HG03442 (cell line): ENCODE results near the gene HELZ2.
"Not testable (repeated sequence)": the region's sequence is repeated elsewhere in the genome, so short reads cannot be mapped to it uniquely, and the experiment has no call there.

Experiments used
- ATAC-seq: cut with Tn5 transposase; IDR thresholded peaks from one replicate; pipeline ENCODE4 v1.9.1; 2021; ENCODE audit warnings: mild to moderate bottlenecking, moderate library complexity; ENCODE audit not compliant: unreplicated experiment

HELZ2 gene

DNA sequence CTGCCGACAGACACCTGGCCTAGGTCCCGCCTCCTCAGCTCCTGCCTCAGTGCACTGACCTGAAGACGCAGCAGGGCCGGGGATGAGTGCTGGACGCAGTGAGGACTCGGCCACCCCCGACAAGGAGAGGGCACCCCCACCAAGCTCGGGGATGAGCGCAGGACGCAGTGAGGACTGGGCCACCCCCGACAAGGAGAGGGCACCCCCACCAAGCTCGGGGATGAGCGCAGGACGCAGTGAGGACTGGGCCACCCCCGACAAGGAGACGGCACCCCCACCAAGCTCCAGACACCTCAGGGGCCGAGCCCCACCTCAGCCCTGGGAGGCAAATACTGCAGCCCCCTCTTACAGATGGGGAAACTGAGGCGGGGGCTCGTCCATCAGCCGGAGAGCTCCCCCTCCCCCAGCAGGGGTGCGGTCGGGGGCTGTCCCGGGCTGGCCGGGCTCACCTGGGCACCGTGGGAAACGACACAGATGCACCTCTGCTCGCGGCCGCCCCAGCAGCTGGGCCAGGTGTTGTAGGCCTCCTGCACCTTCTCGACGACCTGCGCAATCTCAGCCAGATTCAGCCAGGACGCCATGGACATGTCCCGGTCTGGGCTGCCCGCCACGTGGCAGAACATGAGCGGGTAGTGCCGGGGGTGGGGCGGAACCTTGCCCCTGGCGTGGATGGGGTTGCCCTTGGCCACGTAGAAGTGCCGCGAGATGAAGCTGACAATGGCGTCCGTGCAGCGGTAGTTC lies 7.5 kb downstream of the HELZ2 start:
- ATAC-seq = no peak

DNA sequence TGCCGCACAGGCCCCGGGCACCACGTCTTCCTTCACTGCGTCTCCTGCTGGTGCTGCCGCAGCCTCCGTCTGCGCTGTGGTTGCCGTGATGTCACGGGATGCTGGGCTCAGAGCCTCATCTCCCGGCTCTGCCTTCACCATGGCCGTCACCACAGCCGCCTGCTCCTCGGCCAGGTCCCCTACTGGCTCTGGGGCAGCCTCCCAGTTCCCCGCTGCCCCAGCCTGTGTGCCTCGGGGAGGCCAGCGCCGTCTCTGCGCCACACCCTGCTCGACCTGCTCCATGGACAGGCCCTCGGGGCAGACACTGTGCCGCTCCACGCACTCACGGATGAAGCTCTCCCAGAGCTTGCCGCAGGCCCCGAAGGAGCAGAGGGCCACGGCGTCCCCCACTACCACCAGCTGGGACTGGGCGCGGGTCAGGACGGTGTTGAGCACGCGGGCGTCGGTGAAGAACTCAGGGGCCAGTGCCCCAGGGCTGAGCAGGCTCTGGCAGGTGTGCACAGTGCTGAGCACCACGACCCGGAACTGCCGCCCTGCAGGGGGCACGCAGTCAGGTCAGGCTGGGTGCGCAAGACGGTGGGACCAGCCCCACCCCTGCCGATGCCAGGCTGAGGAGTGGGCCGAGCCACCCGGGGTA lies 8.2 kb downstream of the HELZ2 start:
- no peak for ATAC-seq

DNA sequence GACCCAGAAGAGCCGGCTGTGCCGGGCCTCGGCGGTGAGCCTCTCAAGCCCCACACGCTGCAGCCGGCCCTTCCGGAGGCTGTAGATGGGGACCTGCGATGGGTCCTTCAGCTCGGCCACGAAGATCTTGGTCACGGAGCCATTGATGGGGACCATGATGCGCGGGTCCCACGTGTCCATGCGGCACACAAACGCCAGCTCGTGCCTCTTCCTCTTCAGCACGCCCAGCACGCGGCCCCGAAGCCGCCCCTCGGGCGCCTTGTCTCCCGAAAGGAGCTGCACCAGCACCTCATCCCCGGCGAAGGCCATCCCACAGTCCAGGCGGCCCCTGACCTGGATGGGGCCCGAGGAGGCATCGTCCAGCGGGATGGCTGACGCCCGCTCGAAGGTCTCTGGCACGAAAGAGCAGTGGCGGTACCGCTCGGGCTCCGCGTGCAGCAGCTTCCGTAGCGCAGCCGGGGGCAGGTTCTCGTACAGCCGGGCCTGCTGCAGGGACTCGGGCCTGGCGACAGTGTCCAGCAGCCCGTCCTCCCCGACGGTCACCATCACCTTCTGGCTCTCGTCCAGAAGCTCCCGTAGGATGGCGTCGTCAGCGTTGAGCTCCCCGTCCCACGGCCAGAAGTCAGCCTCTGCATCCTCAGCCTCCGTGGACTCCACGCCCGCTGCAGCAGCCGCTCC lies 8.9 kb downstream of the HELZ2 start:
- ATAC-seq = no peak

DNA sequence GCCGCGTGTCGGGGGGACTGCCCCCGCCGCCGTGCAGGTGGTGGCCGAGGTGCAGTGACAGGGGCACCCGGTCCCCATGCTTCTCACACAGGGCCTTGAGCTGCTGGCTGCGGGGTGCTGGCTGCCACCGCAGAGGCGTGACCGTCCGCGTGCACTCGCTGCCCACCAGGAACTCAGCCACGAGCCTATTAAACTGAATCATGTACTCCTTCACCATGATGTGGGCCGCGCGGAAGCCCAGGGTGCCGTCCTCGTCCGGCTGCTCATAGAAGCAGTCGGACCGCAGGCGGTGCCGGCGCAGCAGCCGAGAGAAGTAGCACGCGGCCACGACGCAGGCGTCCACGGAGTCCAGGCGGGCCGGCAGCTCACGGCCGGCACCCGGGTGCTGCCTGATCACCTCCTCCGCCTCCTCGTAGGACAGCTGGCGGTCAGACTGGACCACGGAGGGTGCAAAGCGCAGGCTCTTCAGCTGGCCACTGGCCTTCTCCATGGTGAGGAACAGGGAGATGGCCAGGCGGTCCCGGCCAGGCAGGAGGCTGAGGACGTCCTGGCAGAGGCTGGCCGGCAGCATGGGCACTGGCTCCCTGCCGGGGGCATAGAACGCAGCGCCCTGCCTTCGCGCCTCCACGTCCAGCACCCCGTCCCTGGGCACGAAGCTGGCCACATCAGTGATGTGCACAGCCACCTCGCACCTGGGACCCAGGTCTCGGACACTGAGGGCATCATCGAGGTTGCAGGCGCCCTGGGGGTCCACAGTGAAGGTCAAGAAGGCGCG lies 9.8 kb downstream of the HELZ2 start:
- ATAC-seq = no peak

DNA sequence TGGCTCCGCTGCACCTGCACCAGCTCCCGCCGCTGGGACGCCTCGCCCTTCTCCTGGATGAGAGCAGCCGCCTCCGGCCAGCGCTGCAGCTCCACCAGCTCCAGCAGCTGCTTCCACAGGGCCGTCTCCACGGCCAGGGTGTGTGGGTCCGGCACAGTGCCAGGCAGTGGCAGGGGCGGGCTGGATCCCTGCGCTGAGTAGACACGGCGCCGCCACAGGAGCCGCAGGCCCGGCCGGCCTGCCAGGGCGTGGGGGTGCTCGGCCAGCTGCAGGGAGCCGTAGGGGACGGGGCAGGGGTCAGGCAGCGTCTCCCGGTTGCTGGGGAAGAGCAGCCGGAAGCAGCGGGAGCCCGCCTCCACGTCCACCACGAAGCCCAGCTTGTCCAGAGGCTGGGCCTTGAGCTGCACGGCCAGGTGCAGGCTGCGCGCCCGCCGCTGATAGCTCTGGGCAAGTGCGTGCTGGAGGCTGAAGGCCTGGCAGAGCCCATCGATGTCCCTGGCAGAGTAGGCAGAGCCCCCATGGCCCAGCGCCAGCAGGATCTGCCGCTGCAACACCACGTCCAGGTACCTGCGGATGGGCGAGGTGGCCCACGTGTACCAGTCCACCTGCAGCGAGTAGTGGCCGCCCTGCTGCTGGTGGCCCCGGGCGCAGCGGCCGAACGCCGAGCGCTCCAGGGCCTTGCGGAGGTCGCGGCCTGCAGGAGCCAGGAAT lies 10.7 kb downstream of the HELZ2 start:
- ATAC-seq = no peak

- ATAC-seq = no peak
Measured at GRCh38 chr20:63562461-63563224, 11.4 kb downstream of the HELZ2 start.

GRCh38 chr20:63561624-63562396 lies 12.2 kb downstream of the HELZ2 start:
- no peak for ATAC-seq

DNA sequence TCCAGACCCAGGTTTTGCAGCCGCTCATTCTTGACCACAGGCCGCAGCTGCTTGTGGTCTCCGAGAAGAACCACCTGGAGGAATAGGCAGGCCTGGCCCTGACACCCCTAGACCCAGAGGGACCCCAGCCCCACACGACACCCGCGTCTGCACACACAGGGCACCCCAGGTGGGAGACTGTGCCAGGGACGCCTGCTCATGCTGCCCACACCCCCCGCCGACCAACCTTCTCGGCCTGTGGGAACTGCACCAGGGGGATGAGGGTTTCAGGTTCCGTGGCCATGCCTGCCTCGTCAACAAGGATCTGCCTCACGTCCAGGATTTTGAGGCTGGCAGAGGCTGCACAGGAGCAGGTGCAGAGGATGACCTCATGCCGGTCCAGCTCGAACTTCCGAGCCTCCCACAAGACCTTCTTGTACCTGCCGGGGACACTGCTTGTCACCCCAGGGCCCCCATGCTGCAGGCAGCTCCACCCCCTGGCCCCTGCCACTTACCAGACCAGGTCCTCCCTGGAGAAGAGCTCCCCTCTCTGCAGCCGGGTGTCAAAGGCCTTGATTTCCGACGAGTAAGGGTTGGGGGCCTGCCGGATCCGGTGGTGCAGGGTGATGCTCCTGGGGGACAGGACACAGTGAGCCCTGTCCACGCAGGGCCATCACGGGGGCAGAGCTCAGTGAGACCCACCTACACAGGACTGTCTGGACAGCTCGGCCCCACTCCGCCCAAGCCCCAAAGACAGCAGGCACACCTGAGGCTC lies 13.0 kb downstream of the HELZ2 start:
- ATAC-seq = no peak

DNA sequence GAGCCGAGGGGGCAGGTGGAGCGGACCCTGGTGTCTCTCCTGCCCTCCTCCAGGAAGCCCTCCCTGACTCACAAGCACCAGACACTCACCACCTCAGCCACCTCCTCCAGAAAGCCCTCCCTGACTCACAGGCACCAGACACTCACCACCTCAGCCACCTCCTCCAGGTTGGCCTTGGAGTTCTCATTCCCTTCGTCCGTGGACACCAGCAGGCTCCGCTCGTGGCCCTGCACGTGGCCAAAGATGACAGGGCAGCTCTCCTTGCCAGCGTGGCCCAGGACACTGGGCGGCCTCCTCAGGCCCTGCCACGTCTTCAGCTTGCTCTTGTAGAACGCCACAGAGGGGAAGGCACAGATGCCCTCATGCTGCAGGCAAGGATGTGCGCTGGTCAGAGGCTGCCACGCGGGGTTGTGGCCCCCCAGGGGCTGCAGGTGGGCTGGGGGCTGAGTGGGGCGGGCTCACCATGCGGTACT lies 13.7 kb downstream of the HELZ2 start:
- ATAC-seq = no peak

DNA sequence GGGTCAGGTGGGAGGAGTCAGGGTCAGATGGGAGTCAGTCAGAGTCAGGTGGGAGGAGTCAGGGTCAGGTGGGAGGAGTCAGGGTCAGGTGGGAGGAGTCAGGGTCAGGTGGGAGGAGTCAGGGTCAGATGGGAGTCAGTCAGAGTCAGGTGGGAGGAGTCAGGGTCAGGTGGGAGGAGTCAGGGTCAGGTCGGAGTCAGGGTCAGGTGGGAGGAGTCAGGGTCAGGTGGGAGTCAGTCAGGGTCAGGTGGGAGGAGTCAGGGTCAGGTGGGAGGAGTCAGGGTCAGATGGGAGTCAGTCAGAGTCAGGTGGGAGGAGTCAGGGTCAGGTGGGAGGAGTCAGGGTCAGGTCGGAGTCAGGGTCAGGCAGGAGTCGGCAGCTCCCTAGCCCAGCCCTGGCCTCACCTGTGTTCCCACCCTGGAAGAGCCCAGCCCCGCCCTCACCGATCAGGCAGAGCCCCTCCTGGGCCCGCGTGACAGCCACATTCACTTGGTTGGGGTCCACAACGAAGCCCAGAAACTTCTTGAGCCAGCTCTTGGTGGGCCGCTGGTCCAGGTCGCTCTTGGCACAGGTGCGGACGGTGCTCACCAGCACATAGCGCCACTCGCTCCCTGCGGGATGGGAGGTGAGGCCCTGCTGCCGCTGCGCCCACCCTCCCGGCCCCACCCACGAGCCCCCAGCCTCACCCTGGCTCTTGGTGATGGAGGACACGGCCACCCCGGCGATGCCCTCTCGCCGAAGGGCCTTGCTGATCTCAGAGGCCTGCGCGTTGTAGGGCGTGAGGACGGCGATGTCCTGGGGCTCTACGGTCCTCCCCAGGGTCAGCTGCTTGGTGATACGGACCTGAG lies 14.3 kb downstream of the HELZ2 start:
- ATAC-seq = not testable (repeated sequence)

GRCh38 chr20:63558804-63559484 lies 15.1 kb downstream of the HELZ2 start:
- no peak for ATAC-seq

- ATAC-seq = no peak
Measured at GRCh38 chr20:63557481-63557891, 16.6 kb downstream of the HELZ2 start.

- no peak for ATAC-seq
Measured at GRCh38 chr20:63556873-63557478, 17.1 kb downstream of the HELZ2 start.

DNA sequence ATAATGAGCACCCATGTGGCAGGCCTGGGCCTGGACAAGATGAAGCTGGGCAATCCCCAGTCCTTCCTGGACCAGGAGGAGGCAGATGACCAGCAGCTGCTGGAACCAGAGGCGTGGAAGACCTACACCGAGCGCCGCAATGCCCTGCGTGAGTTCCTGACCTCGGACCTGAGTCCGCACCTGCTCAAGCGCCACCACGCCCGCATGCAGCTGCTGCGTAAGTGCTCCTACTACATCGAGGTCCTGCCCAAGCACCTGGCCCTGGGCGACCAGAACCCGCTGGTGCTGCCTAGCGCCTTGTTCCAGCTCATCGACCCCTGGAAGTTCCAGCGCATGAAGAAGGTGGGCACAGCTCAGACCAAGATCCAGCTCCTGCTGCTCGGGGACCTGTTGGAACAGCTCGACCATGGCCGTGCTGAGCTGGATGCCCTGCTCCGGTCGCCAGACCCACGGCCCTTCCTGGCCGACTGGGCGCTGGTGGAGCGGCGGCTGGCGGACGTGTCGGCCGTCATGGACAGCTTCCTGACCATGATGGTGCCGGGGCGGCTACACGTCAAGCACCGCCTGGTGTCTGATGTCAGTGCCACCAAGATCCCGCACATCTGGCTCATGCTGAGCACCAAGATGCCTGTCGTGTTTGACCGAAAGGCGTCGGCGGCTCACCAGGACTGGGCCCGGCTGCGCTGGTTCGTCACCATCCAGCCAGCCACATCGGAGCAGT lies 18.2 kb downstream of the HELZ2 start:
- no peak for ATAC-seq

DNA sequence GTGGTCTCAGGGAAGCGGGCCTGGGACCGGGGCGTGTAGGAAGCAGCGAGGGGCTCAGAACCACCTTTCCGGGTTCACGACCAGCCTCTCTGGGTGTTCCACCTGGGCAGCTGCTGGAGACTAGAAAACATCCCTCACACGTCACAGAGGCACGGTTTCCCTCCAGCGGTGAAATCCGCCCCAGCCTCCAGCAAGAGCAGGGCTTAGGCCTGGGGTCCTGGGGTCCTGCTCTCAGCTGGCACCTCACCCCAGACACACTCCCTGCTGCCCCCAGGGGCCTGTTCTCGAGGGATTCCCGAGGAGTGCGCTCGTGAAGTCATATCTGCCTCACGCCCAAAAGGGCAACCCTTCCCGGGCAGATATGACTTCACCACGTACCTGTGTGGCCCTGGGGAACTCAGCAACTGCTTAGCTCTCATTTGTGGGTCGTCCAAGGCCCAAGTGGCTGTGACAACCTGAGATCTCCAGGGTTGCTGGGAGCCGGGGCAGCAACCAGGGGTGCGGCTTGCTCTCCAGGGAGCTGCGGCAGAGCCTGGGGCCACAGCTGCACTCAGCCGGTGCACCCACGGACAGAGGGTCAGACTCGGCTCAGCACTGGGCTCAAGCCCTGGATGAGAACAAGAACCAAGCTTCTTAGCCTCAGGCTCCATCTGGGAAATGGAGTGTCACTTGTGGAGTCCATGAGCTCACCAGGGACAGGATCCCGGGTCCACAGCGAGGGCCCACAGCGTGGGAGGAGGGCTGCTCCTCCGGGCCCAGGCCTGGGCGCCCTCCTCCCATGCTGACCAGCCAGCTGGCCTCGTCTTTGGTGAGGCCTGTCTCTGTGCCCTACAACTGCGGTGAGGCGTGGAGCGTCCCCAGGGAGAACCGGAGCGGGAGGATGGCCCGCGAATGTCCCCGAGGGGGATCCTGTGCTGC lies 19.4 kb downstream of the HELZ2 start:
- no peak for ATAC-seq
